ENCODE results near the gene C18orf54. TPM values are rescaled to one million over a fixed set of nuclear protein-coding genes. Genes with fewer than 3 reads are reported as not detected.

The C18orf54 gene
- total and polyA plus RNA-seq, 2 of the 4 experiments (the other 2 are of a cell fraction), result 2.2 to 3.0 TPM

GRCh38 chr18:54359233-54359632 is 1.5 kb downstream of the C18orf54 start:
- H3K14ac ChIP-seq (replicated peaks; ENCODE audit: low read depth, low read length), result 0 out of 2 replicates have a peak overlapping the region, but pooled peaks have one; percentile 7
- dilution Hi-C loops (cut with HindIII; ENCODE audit: low sequenced_read_pairs, unreplicated experiment), result no loop called here
- H2BK5ac ChIP-seq (ENCODE audit: low read depth, low read length, poor library complexity, severe bottlenecking), result peak overlapping the region; percentile 19
- no peak overlapping the region; the same call in 1 of the 2 replicates for H3K56ac ChIP-seq (ENCODE audit: extremely low read depth, insufficient read depth, low read length)
- TF ChIP-seq RAD21 (IDR thresholded peaks at IDR 0.05; ENCODE audit: low read length), result no peak
- TF ChIP-seq, protein P1, sequence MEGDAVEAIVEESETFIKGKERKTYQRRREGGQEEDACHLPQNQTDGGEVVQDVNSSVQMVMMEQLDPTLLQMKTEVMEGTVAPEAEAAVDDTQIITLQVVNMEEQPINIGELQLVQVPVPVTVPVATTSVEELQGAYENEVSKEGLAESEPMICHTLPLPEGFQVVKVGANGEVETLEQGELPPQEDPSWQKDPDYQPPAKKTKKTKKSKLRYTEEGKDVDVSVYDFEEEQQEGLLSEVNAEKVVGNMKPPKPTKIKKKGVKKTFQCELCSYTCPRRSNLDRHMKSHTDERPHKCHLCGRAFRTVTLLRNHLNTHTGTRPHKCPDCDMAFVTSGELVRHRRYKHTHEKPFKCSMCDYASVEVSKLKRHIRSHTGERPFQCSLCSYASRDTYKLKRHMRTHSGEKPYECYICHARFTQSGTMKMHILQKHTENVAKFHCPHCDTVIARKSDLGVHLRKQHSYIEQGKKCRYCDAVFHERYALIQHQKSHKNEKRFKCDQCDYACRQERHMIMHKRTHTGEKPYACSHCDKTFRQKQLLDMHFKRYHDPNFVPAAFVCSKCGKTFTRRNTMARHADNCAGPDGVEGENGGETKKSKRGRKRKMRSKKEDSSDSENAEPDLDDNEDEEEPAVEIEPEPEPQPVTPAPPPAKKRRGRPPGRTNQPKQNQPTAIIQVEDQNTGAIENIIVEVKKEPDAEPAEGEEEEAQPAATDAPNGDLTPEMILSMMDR (conservative IDR thresholded peaks at IDR 0.05; ENCODE audit: low read depth, low read length), result no peak
- no peak for TF ChIP-seq NFE2L2 (IDR thresholded peaks at IDR 0.05; ENCODE audit: low read depth, low read length)
- TF ChIP-seq MAFK (IDR thresholded peaks at IDR 0.05; ENCODE audit: low read depth, low read length), result no peak
- TF ChIP-seq SMC3 (IDR thresholded peaks at IDR 0.05; ENCODE audit: low read depth, low read length), result no peak
- TF ChIP-seq MAZ (IDR thresholded peaks at IDR 0.05; ENCODE audit: borderline replicate concordance, low read depth, low read length), result no peak
- TF ChIP-seq MXI1 (IDR thresholded peaks at IDR 0.05; ENCODE audit: borderline replicate concordance, low read depth, low read length), result no peak
- no peak for TF ChIP-seq CHD1 (IDR thresholded peaks at IDR 0.05; ENCODE audit: low read depth, low read length)
- TF ChIP-seq, protein P2, sequence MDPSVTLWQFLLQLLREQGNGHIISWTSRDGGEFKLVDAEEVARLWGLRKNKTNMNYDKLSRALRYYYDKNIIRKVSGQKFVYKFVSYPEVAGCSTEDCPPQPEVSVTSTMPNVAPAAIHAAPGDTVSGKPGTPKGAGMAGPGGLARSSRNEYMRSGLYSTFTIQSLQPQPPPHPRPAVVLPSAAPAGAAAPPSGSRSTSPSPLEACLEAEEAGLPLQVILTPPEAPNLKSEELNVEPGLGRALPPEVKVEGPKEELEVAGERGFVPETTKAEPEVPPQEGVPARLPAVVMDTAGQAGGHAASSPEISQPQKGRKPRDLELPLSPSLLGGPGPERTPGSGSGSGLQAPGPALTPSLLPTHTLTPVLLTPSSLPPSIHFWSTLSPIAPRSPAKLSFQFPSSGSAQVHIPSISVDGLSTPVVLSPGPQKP (IDR thresholded peaks at IDR 0.05; ENCODE audit: borderline replicate concordance, low read depth, low read length), result no peak
- TF ChIP-seq BHLHE40 (IDR thresholded peaks at IDR 0.05; ENCODE audit: low read depth, low read length), result no peak
- TF ChIP-seq, protein P3, sequence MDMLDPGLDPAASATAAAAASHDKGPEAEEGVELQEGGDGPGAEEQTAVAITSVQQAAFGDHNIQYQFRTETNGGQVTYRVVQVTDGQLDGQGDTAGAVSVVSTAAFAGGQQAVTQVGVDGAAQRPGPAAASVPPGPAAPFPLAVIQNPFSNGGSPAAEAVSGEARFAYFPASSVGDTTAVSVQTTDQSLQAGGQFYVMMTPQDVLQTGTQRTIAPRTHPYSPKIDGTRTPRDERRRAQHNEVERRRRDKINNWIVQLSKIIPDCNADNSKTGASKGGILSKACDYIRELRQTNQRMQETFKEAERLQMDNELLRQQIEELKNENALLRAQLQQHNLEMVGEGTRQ (IDR thresholded peaks at IDR 0.05; ENCODE audit: low read depth, low read length), result no peak
- H3K4me1 ChIP-seq (ENCODE audit: control insufficient read depth, insufficient read depth, low read length), result no peaks in the 10 kb centered on the region
- H3K4me2 ChIP-seq (ENCODE audit: low read depth, low read length), result peak overlapping the region; percentile 97
- no peak overlapping the region for H3K4ac ChIP-seq (ENCODE audit: low read depth, low read length)
- H4K5ac ChIP-seq (ENCODE audit: low read depth, low read length), result no peak overlapping the region
- ChIA-PET CTCF (no interaction called here), POLR2A (ENCODE audit: unreplicated experiment) (no interaction called here)
- H3K36me3 ChIP-seq (ENCODE audit: control insufficient read depth, insufficient read depth, low read length), result no peaks in the 10 kb centered on the region
- in situ Hi-C loops (cut with MboI; ENCODE audit: low sequenced_read_pairs), result no loop called here
- H3K9me3 ChIP-seq (ENCODE audit: control insufficient read depth, insufficient read depth, low read length), result no peaks in the 10 kb centered on the region
- no peak overlapping the region for H2AFZ ChIP-seq (replicated peaks; ENCODE audit: low read length, poor library complexity)
- no peak overlapping the region for H2AK5ac ChIP-seq (ENCODE audit: low read depth, low read length)
- no peak overlapping the region for H2AK9ac ChIP-seq (replicated peaks; ENCODE audit: low read depth, low read length, poor library complexity)
- no peak overlapping the region for H2BK20ac ChIP-seq (ENCODE audit: low read depth, low read length)
- H2BK120ac ChIP-seq (ENCODE audit: low read depth, low read length), result no peak overlapping the region
- H4K20me1 ChIP-seq (ENCODE audit: insufficient read depth, low read length), result no peaks in the 10 kb centered on the region
- BruUV-seq (replicated peaks), result no TSS peak
- H3K18ac ChIP-seq (ENCODE audit: low read depth, low read length), result no peak overlapping the region; the same call in 1 of the 2 replicates
- H2BK15ac ChIP-seq (ENCODE audit: low read depth, low read length), result no peak overlapping the region
- H4K91ac ChIP-seq (ENCODE audit: insufficient read depth, low read depth, low read length), result no peak overlapping the region
- no peak overlapping the region for H3K27ac ChIP-seq (ENCODE audit: insufficient read depth, low read length)
- peak overlapping the region; percentile 68 for H3K4me3 ChIP-seq (ENCODE audit: insufficient read depth, low read depth, low read length)
- DNase-seq (peak; percentile 11), ATAC-seq (ENCODE audit: low read depth) (no peak)
- intact Hi-C loops (cut with micrococcal nuclease), result loop anchor here (5.0 to 10.0 kb wide), 2 partner anchors 137 to 486 kb away; partner anchors contain the start of gene MBD2
- H3K23ac ChIP-seq (ENCODE audit: low read depth, low read length), result peak overlapping the region; percentile 58; the same call in 1 of the 2 replicates
- no CpG with 5 or more reads among the region's 6 CpGs for WGBS, 2 experiments (ENCODE audit: extremely low coverage in 2 of 2, insufficient read length in 1 of 2)
- H3K79me1 ChIP-seq (ENCODE audit: low read depth in 1 of 2, low read length in 2 of 2), result peaks cover 3 to 6% of the 10 kb centered on the region in 2 experiments; a peak in 1 of 4 replicates
- no peak overlapping the region for H4K8ac ChIP-seq (ENCODE audit: low read depth in 2 of 2, low read length in 2 of 2)
- no peaks in the 10 kb centered on the region for H3K27me3 ChIP-seq (ENCODE audit: control insufficient read depth, insufficient read depth, low read length)
- H3K9me1 ChIP-seq (ENCODE audit: insufficient read depth, low read length), result no peaks in the 10 kb centered on the region
- H3K9ac ChIP-seq (ENCODE audit: low read depth, low read length), result peak overlapping the region; percentile 71
